Measurements from ENCODE around the gene OR51G1.

OR51G1 gene

GRCh38 chr11:4881860-4882500 lies 42.2 kb downstream of the OR51G1 start, which contains the start of gene OR51T1:
TSS of gene OR51T1 (plus strand) at chr11:4881900. CDS start at chr11:4881900, 0 bp downstream.
- peak; percentile 31 for DNase-seq (ENCODE audit: low read depth)
- no peak for TF ChIP-seq CTCF (conservative IDR thresholded peaks at IDR 0.05; ENCODE audit: control insufficient read depth, insufficient read depth, low read depth, low read length)
- no peak within 1 kb of the TSS for H3K4me3 ChIP-seq (ENCODE audit: control insufficient read depth, low read depth, low read length)

GRCh38 chr11:4881188-4881587 lies 43.0 kb downstream of the OR51G1 start:
- no peak for DNase-seq (ENCODE audit: low read depth)
- no peak overlapping the region for H3K4me3 ChIP-seq (ENCODE audit: control insufficient read depth, low read depth, low read length)
- TF ChIP-seq CTCF (conservative IDR thresholded peaks at IDR 0.05; ENCODE audit: control insufficient read depth, insufficient read depth, low read depth, low read length): no peak

All from fibroblast of mammary gland (primary cell).